ENCODE data around the gene MSI2.

Gene MSI2

DNA sequence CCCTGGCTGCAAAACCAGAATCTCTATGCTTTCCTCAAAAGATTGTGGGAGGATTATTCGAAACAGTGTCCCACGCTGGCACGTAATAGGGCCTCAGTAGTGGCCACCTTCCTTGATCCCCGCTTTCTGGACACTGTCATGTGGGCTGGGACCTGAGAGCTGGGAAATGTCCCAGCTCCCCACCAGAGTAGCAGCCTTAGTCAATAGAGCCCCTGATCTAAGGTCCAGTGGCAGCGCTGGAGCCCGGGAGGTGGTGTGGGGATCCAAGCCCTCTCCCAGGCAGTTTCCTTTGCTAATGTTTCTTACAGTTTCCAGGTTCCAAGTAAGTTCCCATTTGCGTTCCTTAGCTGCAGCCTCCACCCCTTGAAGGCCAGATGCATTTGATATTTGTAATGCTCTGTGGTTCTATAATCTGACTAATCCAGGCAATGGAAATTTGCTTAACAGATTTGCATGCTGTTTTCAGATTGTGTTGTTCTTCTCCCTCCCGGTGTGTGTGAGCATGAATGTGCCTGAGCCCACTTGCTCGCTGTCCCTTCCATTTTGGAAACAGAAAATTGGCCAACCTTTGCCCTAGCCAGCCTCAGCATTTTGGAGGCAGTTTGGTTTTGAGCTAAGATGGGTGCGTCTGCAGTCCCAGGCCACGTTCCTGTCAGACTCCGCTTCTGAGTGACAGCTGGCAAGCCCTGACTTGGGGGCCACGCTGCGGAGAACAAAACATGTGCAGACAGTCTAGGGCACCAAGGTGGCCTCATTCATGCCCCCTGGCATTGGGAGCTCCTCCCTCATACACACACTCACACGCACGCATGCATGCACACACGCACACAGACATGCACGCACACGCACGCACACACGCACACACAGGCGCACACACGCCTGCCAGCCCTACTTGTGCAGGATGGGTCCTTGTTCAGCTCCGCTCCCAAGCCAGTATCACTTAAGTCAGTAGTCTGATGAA lies 419.4 kb downstream of the MSI2 start:
- Mint-ChIP-seq H3K9me3 (no peaks in the 10 kb centered on the region), H3K4me3 (no peak overlapping the region), H3K27me3 (no peaks in the 10 kb centered on the region), H3K4me1 (peaks cover 26% of the 10 kb centered on the region), H3K27ac (peak overlapping the region in 1 of 2 donors; percentile 83)
- DNase-seq: peak in 1 of 2 donors; percentile 2
- no peak for ATAC-seq

GRCh38 chr17:57676543-57676942 lies 420.2 kb downstream of the MSI2 start:
- DNase-seq: peak in 1 of 2 donors; percentile 2
- no peak for ATAC-seq
- Mint-ChIP-seq H3K9me3 (no peaks in the 10 kb centered on the region), H3K27me3 (no peaks in the 10 kb centered on the region), H3K27ac (no peak overlapping the region), H3K4me3 (no peak overlapping the region), H3K4me1 (peaks cover 18% of the 10 kb centered on the region)

GRCh38 chr17:57677301-57677700 lies 421.0 kb downstream of the MSI2 start:
- H3K9me3 Mint-ChIP-seq: no peaks in the 10 kb centered on the region
- H3K4me3 Mint-ChIP-seq: no peak overlapping the region
- no peak overlapping the region for H3K27ac Mint-ChIP-seq
- peaks cover 10% of the 10 kb centered on the region for H3K4me1 Mint-ChIP-seq
- ATAC-seq (no peak), DNase-seq (peak in 1 of 2 donors; percentile 2)
- H3K27me3 Mint-ChIP-seq: no peaks in the 10 kb centered on the region

GRCh38 chr17:57677858-57678257 lies 421.5 kb downstream of the MSI2 start:
- H3K4me1 Mint-ChIP-seq: peaks cover 5% of the 10 kb centered on the region
- H3K9me3 Mint-ChIP-seq: no peaks in the 10 kb centered on the region

GRCh38 chr17:57678393-57678792 lies 422.1 kb downstream of the MSI2 start:
- Mint-ChIP-seq H3K27ac (no peak overlapping the region), H3K27me3 (no peaks in the 10 kb centered on the region), H3K4me1 (no peaks in the 10 kb centered on the region), H3K9me3 (no peaks in the 10 kb centered on the region), H3K4me3 (no peak overlapping the region)
- no peak for ATAC-seq
- no peak for DNase-seq

More at GRCh38 chr17:57677858-57678257, 421.5 kb downstream of the MSI2 start:
- H3K4me3 Mint-ChIP-seq: no peak overlapping the region
- ATAC-seq (no peak), DNase-seq (peak in 1 of 2 donors; percentile 1)
- no peak overlapping the region for H3K27ac Mint-ChIP-seq
- H3K27me3 Mint-ChIP-seq: no peaks in the 10 kb centered on the region

DNA sequence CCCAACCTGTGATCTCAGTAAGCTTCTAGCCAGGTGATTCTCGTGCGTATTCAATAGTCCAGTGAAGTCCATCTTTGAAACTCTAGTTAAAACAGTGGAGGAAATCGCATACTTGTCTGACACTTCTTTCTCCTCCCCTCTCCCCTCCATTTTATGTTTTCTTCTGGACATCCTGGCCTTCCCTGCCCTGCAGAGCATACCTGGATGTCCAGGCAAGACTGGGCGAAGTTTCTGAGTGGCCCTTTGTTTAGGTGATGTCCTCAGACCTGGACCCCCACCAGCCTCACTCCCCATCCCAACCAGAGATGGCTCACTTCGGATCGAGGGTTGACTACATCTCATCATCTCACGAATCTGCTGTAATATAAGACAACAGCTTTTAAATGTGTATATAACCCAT lies 423.0 kb downstream of the MSI2 start:
- Mint-ChIP-seq H3K4me3 (no peak overlapping the region), H3K9me3 (no peaks in the 10 kb centered on the region), H3K27ac (no peak overlapping the region), H3K27me3 (no peaks in the 10 kb centered on the region), H3K4me1 (no peaks in the 10 kb centered on the region)
- DNase-seq (no peak), ATAC-seq (no peak)

DNA sequence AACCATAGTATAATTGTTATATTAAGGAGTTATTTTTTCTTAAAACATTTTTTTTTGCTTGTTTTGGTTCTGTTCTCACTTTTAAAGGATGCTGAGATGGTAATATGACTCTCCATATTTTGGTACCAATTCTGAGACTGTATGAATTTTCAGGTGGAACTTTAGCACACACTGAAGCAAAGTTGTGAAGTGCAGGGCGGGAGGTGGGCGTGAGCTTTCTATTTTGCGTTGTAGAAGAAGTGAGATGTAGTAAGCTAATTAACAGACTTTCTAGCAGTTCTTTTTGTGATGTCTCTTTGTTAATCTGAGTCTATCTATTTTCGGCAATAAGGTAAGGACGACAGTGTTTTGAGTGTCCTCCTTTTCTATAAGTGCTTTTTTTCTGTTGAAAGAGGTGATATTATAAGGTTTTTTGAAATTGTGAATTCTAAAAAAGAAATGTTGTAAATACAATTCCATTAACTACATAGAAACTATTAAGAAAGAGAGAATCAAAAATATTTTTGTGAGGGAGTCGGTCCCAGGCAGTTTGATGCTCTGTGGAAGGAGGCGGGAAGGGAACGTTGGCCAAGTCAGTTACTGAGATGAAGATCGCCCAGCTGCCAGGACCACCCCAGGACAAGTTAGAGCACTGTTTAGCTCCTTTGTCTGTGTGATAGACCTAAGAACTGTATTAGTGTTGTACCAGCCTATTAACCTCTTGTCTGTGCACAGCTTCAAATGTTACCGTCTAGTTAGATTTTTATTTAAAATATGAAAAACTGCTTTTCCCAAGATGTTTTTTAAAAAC lies 423.8 kb downstream of the MSI2 start:
- H3K27ac Mint-ChIP-seq: no peak overlapping the region

DNA sequence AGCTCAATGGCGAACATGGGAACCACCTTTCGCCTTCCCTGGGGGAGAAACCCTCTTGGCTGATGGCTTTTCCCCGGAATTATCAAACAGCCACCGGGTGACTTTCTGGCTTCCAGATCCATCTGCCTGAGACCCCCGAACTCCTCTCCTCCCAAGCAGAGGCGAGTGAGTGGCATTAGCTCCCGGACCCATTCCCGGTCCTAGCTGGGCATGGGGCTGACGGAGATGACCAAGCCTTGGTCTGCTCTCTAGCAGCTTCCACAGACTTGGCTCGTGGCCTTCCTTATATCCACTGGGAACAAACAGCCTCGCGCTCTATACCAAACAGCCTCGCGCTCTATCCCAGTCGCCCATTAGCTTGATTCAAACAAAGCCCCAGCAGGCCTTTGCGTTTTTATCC lies 426.4 kb downstream of the MSI2 start:
- DNase-seq: peak in 1 of 2 donors; percentile 4
- Mint-ChIP-seq H3K4me3 (no peak overlapping the region), H3K27me3 (no peaks in the 10 kb centered on the region), H3K4me1 (peaks cover 5% of the 10 kb centered on the region), H3K27ac (no peak overlapping the region), H3K9me3 (no peaks in the 10 kb centered on the region)
- ATAC-seq: no peak

More for the DNA sequence above, 423.8 kb downstream of the MSI2 start:
- ATAC-seq (no peak), DNase-seq (no peak)
- no peaks in the 10 kb centered on the region for H3K9me3 Mint-ChIP-seq
- H3K4me3 Mint-ChIP-seq: no peak overlapping the region
- no peaks in the 10 kb centered on the region for H3K27me3 Mint-ChIP-seq
- H3K4me1 Mint-ChIP-seq: peaks cover 3% of the 10 kb centered on the region

- DNase-seq (peak in 1 of 2 donors; percentile 4), ATAC-seq (no peak)
- Mint-ChIP-seq H3K27me3 (no peaks in the 10 kb centered on the region), H3K27ac (peak overlapping the region; percentile 80 to 84), H3K9me3 (peaks cover 0 to 4% of the 10 kb centered on the region in 2 donors), H3K4me3 (peak overlapping the region in 1 of 2 donors; percentile 13), H3K4me1 (peaks cover 5% of the 10 kb centered on the region)
These were observed 428.6 kb downstream of the MSI2 start for GRCh38 chr17:57684711-57685498.

GRCh38 chr17:57685499-57686132 lies 429.3 kb downstream of the MSI2 start:
- DNase-seq: no peak
- H3K27ac Mint-ChIP-seq: no peak overlapping the region
- no peaks in the 10 kb centered on the region for H3K27me3 Mint-ChIP-seq
- H3K4me1 Mint-ChIP-seq: peaks cover 5% of the 10 kb centered on the region
- no peak overlapping the region for H3K4me3 Mint-ChIP-seq
- peaks cover 0 to 4% of the 10 kb centered on the region in 2 donors for H3K9me3 Mint-ChIP-seq
- ATAC-seq: no peak

DNA sequence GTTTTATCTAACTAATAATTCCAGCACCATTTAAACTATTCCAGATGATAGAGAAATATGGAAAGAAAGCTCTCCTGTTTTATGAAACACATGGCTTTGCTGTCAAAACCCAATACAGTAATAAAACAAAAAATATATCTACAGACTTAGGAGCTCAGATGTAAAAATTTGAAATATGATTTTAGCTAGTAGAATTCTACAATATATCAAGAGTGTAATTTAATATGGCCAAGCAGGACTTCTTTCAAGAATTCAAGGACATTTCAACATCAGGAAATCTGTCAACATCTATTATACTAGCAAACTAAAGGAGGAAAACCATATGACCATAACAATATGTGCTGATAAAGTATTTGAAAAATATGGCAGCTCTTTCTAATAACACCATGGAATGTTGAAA lies 431.3 kb downstream of the MSI2 start:
- no peak for DNase-seq
- ATAC-seq: no peak
- no peak overlapping the region for H3K27ac Mint-ChIP-seq
- H3K4me1 Mint-ChIP-seq: peaks cover 8% of the 10 kb centered on the region
- peaks cover 2 to 4% of the 10 kb centered on the region in 2 donors for H3K9me3 Mint-ChIP-seq
- no peaks in the 10 kb centered on the region for H3K27me3 Mint-ChIP-seq
- no peak overlapping the region for H3K4me3 Mint-ChIP-seq

DNA sequence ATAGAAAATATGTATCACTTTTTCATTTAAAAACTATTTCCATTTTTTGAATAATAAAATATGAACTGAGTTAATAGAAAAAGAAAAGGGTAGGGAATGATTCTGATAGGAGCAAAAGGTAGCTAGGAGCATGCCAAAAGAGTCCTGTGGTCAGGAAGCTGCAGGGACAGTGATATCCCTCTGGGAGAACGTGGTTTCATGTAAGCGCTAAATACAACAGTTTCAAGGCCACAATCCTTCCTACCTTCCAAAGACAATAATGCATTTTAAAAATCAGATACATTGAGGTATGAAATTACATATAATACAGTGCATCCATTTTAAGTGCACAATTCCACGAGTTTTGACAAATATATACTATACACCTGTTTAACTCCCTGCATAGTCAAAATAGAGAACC lies 432.9 kb downstream of the MSI2 start:
- H3K27me3 Mint-ChIP-seq: no peaks in the 10 kb centered on the region
- H3K4me3 Mint-ChIP-seq: no peak overlapping the region

DNA sequence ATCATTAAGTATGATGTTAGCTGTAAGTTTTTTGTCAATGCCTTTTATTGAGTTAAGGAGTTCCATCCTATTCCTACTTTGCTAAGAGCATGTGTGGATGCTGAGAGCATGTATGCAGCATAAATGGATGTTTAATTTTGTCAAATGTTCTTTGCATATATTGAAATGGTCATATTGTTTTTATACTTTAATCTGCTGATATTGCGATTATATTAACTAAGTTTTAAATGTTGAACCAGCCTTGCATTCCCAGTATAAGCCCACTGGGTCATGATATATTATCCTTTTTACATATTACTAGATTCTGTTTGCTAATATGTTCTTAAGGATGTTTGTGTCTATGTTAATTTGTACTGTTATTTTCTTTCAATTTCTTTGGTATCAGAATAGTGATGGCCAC lies 435.6 kb downstream of the MSI2 start:
- H3K4me1 Mint-ChIP-seq: peaks cover 14% of the 10 kb centered on the region
- DNase-seq (no peak), ATAC-seq (no peak)
- no peak overlapping the region for H3K27ac Mint-ChIP-seq
- no peak overlapping the region for H3K4me3 Mint-ChIP-seq
- H3K27me3 Mint-ChIP-seq: no peaks in the 10 kb centered on the region
- H3K9me3 Mint-ChIP-seq: peaks cover 10 to 24% of the 10 kb centered on the region in 2 donors

More for the DNA sequence above, 432.9 kb downstream of the MSI2 start:
- no peak for DNase-seq
- Mint-ChIP-seq H3K4me1 (peaks cover 19% of the 10 kb centered on the region), H3K27ac (no peak overlapping the region), H3K9me3 (peaks cover 10 to 14% of the 10 kb centered on the region in 2 donors)
- no peak for ATAC-seq

DNA sequence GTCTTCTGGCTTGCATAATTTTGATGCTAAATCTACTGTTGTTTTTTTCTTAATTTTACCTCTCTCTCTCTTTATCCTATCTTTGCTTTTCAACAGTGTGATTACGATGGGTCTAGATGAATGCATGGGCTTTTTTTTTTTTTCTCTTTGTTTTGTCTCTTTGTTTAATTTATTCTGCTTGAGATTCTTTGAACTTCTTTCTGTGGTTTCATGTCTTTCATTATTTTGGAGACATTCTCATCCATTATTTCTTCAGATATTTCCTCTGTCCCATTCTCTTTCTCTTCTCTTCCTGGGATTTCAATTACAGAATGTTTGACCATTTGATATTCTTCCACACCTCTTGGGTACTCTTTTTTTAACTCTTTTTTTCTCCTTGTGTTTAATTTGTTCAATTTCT lies 436.4 kb downstream of the MSI2 start:
- Mint-ChIP-seq H3K4me3 (peak overlapping the region in 1 of 2 donors; percentile 49), H3K4me1 (peaks cover 14% of the 10 kb centered on the region), H3K9me3 (peaks cover 10 to 24% of the 10 kb centered on the region in 2 donors), H3K27ac (no peak overlapping the region), H3K27me3 (no peaks in the 10 kb centered on the region)
- no peak for ATAC-seq
- no peak for DNase-seq

GRCh38 chr17:57694051-57694450 lies 437.7 kb downstream of the MSI2 start:
- Mint-ChIP-seq H3K9me3 (peaks cover 5 to 24% of the 10 kb centered on the region in 2 donors), H3K4me3 (no peak overlapping the region), H3K27ac (no peak overlapping the region), H3K4me1 (peaks cover 14% of the 10 kb centered on the region), H3K27me3 (no peaks in the 10 kb centered on the region)
- no peak for DNase-seq
- no peak for ATAC-seq
